OCI-LY3 (cell line): ENCODE results near the gene CHD8.

ENCODE experiments used
- EZH2phosphoT487 ChIP-seq: fragments of 200-600 bp; shearing (Covaris generic); IDR thresholded peaks from 2 replicates; pipeline ENCODE4 v1.6.1; 2018; ENCODE audit warnings: antibody characterized with exemption, mixed run types, low read depth
- TF ChIP-seq, protein P1 (sequence below): fragments of 200-600, 300-600 bp; sonication (generic); IDR thresholded peaks from 2 replicates; pipeline ENCODE4 v1.5.1; 2014; ENCODE audit warnings: antibody characterized with exemption, low read length, low read depth

DNA sequence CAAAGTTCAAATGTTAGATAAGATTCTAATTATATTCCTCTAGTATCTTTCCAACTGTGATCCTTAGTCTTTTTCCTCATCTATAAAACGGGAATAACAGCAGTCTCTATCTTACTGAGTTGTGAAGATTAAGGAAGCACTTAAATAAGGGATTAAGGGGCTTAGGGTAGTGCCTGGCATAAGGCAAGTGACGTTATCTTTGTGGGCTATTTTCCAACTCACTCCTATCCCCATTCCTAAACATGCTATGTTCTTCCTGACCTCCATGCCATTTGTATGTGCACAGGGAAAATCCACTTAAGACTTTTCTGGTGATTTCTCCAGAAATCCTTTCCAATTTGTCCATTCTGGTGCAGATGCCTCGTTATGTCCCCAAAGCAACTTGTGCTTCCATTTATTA is 105.4 kb downstream of the CHD8 start:
- TF ChIP-seq, protein P1, sequence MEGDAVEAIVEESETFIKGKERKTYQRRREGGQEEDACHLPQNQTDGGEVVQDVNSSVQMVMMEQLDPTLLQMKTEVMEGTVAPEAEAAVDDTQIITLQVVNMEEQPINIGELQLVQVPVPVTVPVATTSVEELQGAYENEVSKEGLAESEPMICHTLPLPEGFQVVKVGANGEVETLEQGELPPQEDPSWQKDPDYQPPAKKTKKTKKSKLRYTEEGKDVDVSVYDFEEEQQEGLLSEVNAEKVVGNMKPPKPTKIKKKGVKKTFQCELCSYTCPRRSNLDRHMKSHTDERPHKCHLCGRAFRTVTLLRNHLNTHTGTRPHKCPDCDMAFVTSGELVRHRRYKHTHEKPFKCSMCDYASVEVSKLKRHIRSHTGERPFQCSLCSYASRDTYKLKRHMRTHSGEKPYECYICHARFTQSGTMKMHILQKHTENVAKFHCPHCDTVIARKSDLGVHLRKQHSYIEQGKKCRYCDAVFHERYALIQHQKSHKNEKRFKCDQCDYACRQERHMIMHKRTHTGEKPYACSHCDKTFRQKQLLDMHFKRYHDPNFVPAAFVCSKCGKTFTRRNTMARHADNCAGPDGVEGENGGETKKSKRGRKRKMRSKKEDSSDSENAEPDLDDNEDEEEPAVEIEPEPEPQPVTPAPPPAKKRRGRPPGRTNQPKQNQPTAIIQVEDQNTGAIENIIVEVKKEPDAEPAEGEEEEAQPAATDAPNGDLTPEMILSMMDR = no peak
- no peak for TF ChIP-seq EZH2phosphoT487
